T47D (cell line): Measurements from ENCODE around the gene RBM4B.
A peak's percentile ranks its signal among the peaks of the same experiment; 100 is the strongest.

Experiments used
- DNase-seq, 2 experiments: peaks; one replicate each; pipeline versions ENCODE4 v3.0.0 to v3.0.0-alpha.2; 2011 to 2012; ENCODE audit warnings: low read depth in 1 of 2, low spot score in 1 of 2
- JUND ChIP-seq: IDR thresholded peaks from 2 replicates; pipeline ENCODE4 v1.6.1; 2012; ENCODE audit warnings: low read depth
- in situ Hi-C: cut with HindIII; loops from 2 replicates; pipeline ENCODE4 v1.10.0; 2016; ENCODE audit warnings: low sequenced_read_pairs, low pct_unique_long_range_greater_than_20kb

RBM4B gene

DNA sequence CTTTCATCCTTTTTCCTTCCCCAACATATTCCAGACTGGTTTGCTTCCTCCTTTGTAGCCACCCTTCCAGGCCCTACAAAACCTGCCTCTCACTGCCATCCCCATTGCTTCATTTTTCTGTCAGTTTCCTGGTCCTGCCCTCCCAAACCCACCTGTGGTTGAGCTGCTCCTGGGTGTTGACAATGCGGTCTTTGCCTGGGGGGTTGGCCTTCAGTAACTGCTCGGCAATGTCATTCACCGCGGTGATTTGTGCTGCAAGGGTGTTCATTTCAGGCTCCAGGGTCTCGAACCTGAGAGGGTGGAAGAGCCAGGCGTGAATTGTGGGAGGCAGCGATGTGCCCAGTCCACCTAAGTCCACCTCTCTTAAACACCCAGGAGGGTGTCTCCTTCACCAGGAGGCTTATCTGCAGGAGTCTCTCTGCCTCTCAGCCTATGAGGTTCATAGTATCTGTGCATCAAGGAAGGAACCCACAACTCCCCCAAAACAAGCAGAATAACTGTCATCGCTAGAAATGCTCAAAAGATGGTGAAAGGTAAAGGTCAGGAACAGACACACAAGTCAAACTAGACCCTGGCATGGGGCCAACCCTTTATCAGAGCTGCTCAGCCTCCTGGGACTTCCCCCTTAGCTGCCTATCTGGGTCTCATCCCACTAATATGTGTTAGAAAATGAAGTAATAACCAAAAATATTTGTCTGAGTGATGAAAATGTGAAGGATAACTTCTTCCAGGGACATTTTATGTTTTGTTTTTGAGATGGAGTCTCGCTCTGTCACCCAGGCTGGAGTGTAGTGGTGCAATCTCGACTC, 23.9 kb upstream of the RBM4B start:
- no peak for TF ChIP-seq JUND
- in situ Hi-C loops: no loop called here
- DNase-seq: no peak

DNA sequence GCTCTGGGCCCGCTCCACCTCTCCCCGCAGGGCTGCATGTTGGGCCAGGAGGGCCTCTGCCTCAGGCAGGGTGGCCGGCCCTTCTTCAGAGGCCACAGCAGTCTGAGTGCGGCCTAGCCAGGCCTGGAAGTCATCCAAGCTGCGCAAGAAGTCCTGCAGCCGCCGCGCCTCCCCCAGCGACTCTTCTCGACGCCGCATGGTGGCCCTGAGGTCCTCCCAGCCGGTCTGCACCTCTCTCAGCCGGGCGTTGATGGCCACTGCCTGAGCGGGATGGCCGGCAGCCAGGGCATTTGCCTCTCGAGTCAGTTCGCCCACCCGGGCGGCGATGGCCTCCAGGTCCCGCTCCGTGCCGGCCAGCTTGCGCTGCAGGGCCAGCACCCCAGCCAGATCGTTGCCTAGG, 23.1 kb upstream of the RBM4B start:
- no peak for DNase-seq
- in situ Hi-C loops: no loop called here
- TF ChIP-seq JUND: no peak

DNA sequence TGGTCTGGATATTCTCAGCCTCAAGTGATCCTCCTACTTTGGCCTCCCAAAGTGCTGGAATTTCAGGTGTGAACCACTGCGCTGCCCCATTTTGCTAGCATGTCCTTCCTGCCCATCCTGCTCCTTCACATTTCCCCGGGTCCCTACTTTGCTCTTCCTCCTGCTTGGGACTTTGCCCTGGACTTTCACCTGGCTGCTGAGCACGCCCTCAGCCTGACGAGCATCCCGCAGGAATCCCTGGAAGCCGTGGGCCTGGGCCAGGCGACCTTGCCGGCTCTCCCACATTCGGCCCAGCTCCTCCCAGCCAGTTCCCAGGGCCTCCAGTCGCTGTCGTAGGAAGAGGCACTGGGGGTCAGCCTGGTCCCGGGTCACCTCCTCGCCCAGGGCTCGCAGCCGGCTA, 22.6 kb upstream of the RBM4B start:
- TF ChIP-seq JUND: no peak
- in situ Hi-C loops: no loop called here
- no peak for DNase-seq

DNA sequence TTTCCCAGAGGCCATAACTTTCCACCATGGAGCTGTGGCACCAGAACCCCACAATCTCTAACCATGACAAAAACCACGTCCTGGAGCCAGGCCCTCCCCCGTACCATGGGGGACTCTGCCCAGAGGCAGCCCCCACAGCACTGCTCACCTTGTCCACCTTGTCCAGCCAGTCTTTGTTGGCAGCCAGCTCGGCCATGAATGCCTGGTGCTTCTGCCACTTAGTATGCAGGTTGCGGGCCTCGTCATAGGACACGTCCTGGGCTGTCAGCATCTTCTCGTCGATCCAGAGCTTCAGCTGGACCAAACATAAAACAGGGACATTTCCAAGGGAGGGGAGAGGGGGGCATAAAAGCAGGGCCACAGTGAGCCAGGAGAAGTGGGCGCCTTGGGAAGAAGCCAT, 20.8 kb upstream of the RBM4B start:
- TF ChIP-seq JUND: no peak
- no peak for DNase-seq
- in situ Hi-C loops: no loop called here

DNA sequence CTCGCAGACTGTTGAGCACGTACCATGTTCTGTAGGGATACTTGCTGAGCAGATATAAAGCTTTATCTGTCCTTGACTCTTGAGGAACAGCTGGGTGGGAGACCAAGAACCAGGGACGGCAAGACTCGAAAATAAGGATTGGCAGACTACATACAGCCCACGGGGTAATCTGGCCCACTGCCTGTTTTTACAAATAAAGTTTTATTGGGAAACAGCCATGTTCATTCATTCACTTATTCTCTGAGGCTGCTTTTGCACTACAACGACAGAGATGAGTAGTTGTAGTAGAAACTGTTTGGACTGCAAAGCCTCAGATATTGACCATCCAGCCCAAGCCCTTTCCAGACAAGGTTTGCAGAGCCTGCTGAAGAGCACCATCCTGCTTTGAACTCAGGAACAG, 20.3 kb upstream of the RBM4B start:
- in situ Hi-C loops: no loop called here
- no peak for DNase-seq
- TF ChIP-seq JUND: no peak

DNA sequence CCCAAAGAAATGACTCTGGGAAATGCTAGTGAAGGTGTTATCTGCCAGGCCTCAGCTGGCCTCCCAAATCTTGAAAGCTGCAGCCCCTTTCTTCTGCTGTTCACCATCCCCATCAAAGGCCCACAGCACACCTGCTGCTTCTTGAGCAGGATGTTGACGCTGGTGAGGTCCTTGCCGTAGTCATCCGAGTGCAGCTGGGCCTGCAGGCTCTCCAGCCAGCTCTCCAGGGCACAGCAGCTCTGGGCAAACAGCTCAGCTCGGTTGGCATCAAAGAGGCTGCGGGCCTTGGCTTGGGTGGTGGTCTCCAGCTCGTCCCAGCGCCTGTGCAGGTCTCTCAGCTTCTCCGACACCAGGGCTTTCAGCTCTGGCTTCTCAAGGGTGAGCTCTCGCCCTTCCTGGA, 18.5 kb upstream of the RBM4B start:
- TF ChIP-seq JUND: no peak
- in situ Hi-C loops: no loop called here
- no peak for DNase-seq

DNA sequence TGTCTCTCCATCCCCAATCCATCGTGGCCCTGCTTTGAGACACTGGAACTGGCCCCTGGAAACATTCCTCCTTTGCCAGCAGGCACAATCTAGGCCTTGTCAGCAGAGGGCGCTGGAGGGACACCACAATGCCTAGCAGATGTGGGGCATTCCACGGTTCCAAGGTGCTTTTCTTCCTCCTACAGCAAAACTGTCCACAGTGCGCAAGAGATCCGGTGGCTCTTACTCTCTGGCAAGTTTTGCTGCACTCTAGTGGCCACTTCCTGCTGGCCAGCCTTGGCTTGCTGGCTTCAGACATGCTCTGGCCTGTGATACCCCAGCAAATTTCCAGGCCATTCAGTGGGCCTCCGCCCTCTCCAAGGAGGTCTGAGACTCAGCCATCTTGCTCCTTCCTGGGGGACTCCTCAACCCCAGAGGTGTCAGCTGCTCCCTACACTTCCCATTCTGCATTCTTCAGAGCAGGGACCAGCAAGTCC, 17.1 kb upstream of the RBM4B start:
- in situ Hi-C loops: no loop called here
- DNase-seq: peak; percentile 95 to 99
- no peak for TF ChIP-seq JUND

DNA sequence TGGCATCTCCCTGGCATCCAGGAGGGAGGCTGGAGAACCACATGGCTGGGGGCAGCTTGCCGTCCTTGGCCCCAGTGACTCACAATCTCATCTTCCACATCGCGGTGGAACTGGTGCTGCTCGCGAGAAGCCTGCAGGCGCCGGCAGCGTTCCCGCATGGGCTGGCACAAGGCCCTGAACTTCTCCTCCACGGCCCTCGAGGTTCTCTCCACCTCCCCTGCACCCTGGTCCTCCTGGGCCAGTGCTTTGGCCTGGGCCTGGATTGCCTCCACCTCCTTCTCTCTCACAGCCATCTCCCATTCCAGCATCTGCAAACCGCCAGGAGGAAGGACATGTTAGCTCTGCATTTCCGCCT, 16.3 kb upstream of the RBM4B start:
- TF ChIP-seq JUND: no peak
- no peak for DNase-seq
- in situ Hi-C loops: no loop called here

DNA sequence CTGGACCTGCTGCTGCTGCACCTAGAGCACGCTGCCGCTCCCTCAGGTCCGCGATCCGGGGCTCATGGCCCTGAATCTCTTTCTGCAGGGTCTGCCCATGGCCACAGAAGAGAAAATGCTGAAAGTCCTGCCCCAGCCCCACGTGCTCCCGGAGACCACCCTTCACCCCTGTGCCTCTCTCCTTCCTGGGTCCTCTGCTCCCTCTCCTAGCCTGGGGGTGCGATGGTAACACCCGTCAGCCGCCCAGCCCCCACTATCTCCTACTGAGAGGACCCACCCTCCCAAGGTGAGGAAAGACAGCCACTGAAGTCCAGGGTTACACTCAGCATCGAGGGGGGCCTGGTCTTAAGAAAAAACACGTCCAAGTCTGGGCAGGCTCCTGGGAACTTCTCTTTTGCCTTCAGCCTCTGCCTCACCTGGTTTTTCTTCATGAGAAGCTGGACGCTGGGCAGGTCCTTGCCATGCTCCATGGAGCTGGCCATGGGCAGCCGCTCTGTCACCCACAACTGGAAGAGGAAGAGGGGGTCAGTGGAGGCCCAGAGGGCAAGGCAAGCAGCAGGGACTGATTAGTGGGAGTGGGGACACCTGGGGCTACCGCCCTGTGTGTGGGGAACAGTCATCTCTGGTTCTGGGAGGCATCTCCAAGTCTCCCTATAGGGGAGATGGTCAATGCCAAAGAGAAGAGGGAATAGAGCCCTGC, 15.8 kb upstream of the RBM4B start:
- no peak for TF ChIP-seq JUND
- in situ Hi-C loops: no loop called here

DNA sequence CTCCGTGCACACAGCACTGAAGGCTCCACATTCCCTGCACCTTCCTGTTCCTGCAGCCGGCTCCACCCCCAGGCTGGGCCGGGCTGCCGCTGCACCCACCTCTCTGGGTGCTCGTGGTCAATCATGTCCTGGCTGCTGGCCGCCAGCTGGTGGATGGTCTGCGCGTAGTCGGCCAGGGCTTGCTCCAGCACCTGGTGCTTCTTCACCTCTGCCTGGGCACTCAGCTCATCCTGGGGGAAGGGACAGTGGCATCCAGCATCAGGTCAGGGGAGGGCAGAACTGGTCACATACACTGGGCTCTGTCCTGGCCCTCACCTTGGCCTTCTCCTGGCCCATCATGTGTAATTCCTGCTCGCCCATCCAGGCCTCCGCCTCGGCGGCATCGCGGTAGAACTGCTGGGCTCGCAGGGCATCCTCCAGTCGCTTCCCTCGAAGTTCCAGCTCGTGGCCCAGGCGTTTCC, 15.2 kb upstream of the RBM4B start:
- no peak for DNase-seq
- in situ Hi-C loops: no loop called here
- no peak for TF ChIP-seq JUND

More for the DNA sequence above, 15.8 kb upstream of the RBM4B start:
- DNase-seq: no peak

DNA sequence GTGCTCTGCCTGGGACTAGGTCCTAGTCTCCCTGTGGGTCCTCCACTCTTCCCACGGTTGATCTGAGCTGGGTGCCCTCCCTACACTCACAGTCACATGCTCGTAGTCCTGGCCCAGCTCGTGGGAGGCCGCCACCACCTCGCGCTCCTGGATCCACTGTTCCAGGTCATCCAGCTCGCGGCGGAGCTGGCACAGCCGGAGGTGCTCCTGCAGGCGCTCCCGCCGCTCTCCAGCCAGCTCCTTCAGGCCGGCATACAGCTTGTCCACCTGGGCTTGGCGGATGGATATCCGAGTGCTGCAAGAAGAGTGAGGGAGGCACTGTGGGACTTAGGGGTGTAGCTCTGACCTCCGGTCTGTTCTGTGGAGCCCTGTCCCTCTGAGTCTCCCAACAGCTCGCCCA, 14.8 kb upstream of the RBM4B start:
- DNase-seq: no peak
- no peak for TF ChIP-seq JUND
- in situ Hi-C loops: no loop called here

DNA sequence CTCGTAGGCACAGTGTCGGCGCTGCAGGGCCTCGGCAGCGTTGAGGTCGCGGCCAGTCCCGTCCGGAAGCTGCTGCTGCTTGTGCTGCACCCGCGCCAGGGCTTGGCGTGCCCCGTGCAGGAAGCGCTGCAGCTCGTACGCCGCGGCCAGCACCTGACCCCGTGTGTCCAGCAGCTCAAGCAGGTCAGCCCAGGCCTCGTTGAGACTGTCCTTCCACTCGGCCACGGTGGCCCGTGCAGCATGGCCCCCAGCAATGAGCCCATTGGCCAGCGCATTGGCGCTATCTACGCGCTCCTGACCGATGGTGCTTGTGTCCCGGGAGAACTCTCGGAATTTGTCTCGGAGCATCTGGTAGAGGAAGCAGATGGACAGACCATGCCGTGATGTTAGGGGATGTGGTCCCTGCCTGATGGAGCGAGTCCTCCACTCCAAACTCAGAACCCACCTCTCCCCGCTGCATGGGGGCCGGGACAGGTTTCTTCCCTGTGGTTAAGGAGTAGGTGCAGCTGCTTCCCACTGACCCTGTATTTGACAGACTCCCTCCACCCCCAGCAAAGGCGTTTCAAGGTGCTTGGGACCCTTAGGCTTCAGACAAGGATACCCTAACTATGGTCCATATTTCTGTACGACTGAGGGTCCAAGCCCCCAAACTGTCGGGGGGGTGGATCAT, 13.8 kb upstream of the RBM4B start:
- no peak for DNase-seq
- in situ Hi-C loops: no loop called here
- no peak for TF ChIP-seq JUND
